HCT116 (cell line): Measurements from ENCODE around the gene CORO7. TPM values are rescaled to one million over a fixed set of nuclear protein-coding genes. Genes with fewer than 3 reads are reported as not detected.

ENCODE experiments used
- ATAC-seq: fragments of 200-7000 bp; cut with Tn5 transposase; 2 replicates; pipeline ENCODE4 v1.9.1; 2020; ENCODE audit warnings: mild to moderate bottlenecking, moderate library complexity
- BruUV-seq: library from RNA; stranded (reverse); fragments of 400-500 nt; replicated peaks from 2 replicates; lab custom pipeline; 2021; lab: Mats Ljungman, UMichigan
- CTCF ChIA-PET: fragments of 300-600 bp; sonication (Branson Sonifier 250); formaldehyde crosslinking; loops from one replicate; lab custom pipeline; 2021; ENCODE audit warnings: antibody characterized with exemption; lab: Charles Lee
- POLR2A ChIA-PET: fragments of 300-600, 350-600 bp; sonication (Branson Sonifier 250); formaldehyde crosslinking; loops from one replicate; lab custom pipeline; 2021; ENCODE audit warnings: antibody characterized with exemption; lab: Charles Lee
- RAD21 ChIA-PET, 2 experiments: fragments of 300-600 bp; sonication (Branson Sonifier 250); formaldehyde crosslinking; loops; one replicate each; lab custom pipeline; 2023; ENCODE audit warnings: low total read pairs in 2 of 2; ENCODE audit not compliant: uncharacterized antibody in 2 of 2, unreplicated experiment in 2 of 2, low non-redundant PET in 1 of 2; lab: Charles Lee
- DNase-seq: peaks from one replicate; pipeline ENCODE4 v3.0.0-alpha.2; 2010; ENCODE audit warnings: low read depth, low spot score
- H2AFZ ChIP-seq: fragments of 200-600 bp; shearing (Covaris generic), sonication (generic); 2 replicates; pipeline ENCODE4 v1.6.1; 2017; ENCODE audit warnings: low read depth, mixed run types, mixed read lengths, antibody characterized with exemption, low read length; ENCODE audit not compliant: poor library complexity, severe bottlenecking
- H3K27ac ChIP-seq: 2 replicates; pipeline ENCODE4 v1.5.1; 2012; ENCODE audit warnings: low read depth, low read length
- H3K27me3 ChIP-seq: fragments of 200-600 bp; sonication (generic); 2 replicates; pipeline ENCODE4 v1.6.1; 2016; ENCODE audit warnings: mixed run types, low read length, mixed read lengths; ENCODE audit not compliant: insufficient read depth
- H3K36me3 ChIP-seq, 2 experiments: fragments of 200-500 bp in 1 of 2; fragments of 200-600 bp in 1 of 2; sonication (Bioruptor generic) in 1 of 2; sonication (generic) in 1 of 2; 2 replicates each; pipeline versions ENCODE4 v1.5.1 to v1.6.1; 2014 to 2016; ENCODE audit warnings: low read length in 2 of 2, inconsistent platforms in 1 of 2, mixed read lengths in 1 of 2, mixed run types in 1 of 2; ENCODE audit not compliant: insufficient read depth in 2 of 2, control insufficient read depth in 1 of 2
- H3K4me1 ChIP-seq, 2 experiments: fragments of 200-600 bp in 1 of 2; sonication (generic) in 1 of 2; 2 replicates each; pipeline versions ENCODE4 v1.5.1 to v1.6.1; 2012 to 2017; ENCODE audit warnings: low read length in 2 of 2, inconsistent platforms in 1 of 2, mild to moderate bottlenecking in 1 of 2, mixed read lengths in 1 of 2, mixed run types in 1 of 2, moderate library complexity in 1 of 2; ENCODE audit not compliant: insufficient read depth in 2 of 2, control insufficient read depth in 1 of 2
- H3K4me2 ChIP-seq: fragments of 200-600 bp; sonication (generic); 2 replicates; pipeline ENCODE4 v1.6.1; 2017; ENCODE audit warnings: mixed run types, low read length, mixed read lengths
- H3K4me3 ChIP-seq, 2 experiments: fragments of 200-600 bp in 1 of 2; sonication (generic) in 1 of 2; replicated peaks in 1 of 2; 2 replicates each; pipeline ENCODE4 v1.5.1; 2011 to 2016; ENCODE audit warnings: low read length in 2 of 2, control low read depth in 1 of 2, low read depth in 1 of 2, mild to moderate bottlenecking in 1 of 2, mixed read lengths in 1 of 2, mixed run types in 1 of 2
- H3K79me2 ChIP-seq: fragments of 200-600 bp; sonication (generic); 2 replicates; pipeline ENCODE4 v1.6.1; 2017; ENCODE audit warnings: mild to moderate bottlenecking, mixed run types, low read length, moderate library complexity, mixed read lengths; ENCODE audit not compliant: insufficient read depth
- H3K9ac ChIP-seq: fragments of 200-600 bp; sonication (generic); 2 replicates; pipeline ENCODE4 v1.6.1; 2016; ENCODE audit warnings: low read length, mixed read lengths
- H3K9me2 ChIP-seq: fragments of 200-600 bp; sonication (generic), shearing (Covaris generic); 2 replicates; pipeline ENCODE4 v1.6.1; 2017; ENCODE audit warnings: mixed run types, mild to moderate bottlenecking, moderate library complexity; ENCODE audit not compliant: insufficient read depth
- H3K9me3 ChIP-seq, 2 experiments: fragments of 200-500 bp in 1 of 2; fragments of 200-600 bp in 1 of 2; sonication (Bioruptor generic) in 1 of 2; sonication (generic) in 1 of 2; 2 replicates each; pipeline ENCODE4 v1.6.1; 2014 to 2017; ENCODE audit warnings: low read length in 2 of 2, mixed read lengths in 2 of 2, inconsistent platforms in 1 of 2, low read depth in 1 of 2, mild to moderate bottlenecking in 1 of 2, mixed run types in 1 of 2, moderate library complexity in 1 of 2; ENCODE audit not compliant: control insufficient read depth in 1 of 2, insufficient read depth in 1 of 2
- H4K20me1 ChIP-seq: fragments of 200-600 bp; sonication (generic), shearing (Covaris generic); 2 replicates; pipeline ENCODE4 v1.6.1; 2017; ENCODE audit warnings: mixed run types, mild to moderate bottlenecking, moderate library complexity; ENCODE audit not compliant: insufficient read depth
- CBX3 ChIP-seq: IDR thresholded peaks from 2 replicates; pipeline ENCODE4 v1.6.1; 2012; ENCODE audit warnings: low read depth
- CEBPB ChIP-seq: IDR thresholded peaks from 2 replicates; pipeline ENCODE4 v1.6.1; 2012; ENCODE audit warnings: low read depth
- EGR1 ChIP-seq: IDR thresholded peaks from 2 replicates; pipeline ENCODE4 v1.6.1; 2012; ENCODE audit warnings: low read depth
- ELF1 ChIP-seq: IDR thresholded peaks from 2 replicates; pipeline ENCODE4 v1.6.1; 2012; ENCODE audit warnings: low read depth, borderline replicate concordance
- JUND ChIP-seq: IDR thresholded peaks from 2 replicates; pipeline ENCODE4 v1.6.1; 2012
- MAX ChIP-seq: IDR thresholded peaks from 2 replicates; pipeline ENCODE4 v1.6.1; 2012
- POLR2AphosphoS5 ChIP-seq: IDR thresholded peaks from 2 replicates; pipeline ENCODE4 v1.6.1; 2011; ENCODE audit warnings: mild to moderate bottlenecking, low read depth, low read length, moderate library complexity
- REST ChIP-seq: IDR thresholded peaks from 2 replicates; pipeline ENCODE4 v1.6.1; 2012; ENCODE audit warnings: low read depth
- SIN3A ChIP-seq: IDR thresholded peaks from 2 replicates; pipeline ENCODE4 v1.6.1; 2012; ENCODE audit warnings: low read depth
- ZFX ChIP-seq: fragments of 450-650 bp; IDR thresholded peaks from 2 replicates; pipeline ENCODE4 v1.6.1; 2017
- ZNF274 ChIP-seq: fragments of 200-500 bp; sonication (Bioruptor generic); IDR thresholded peaks from 2 replicates; pipeline ENCODE4 v1.6.1; 2014; ENCODE audit warnings: mild to moderate bottlenecking, low read depth, low read length, inconsistent platforms
- intact Hi-C: fragments of 100-400 bp; cut with micrococcal nuclease; formaldehyde crosslinking; loops from 2 replicates; pipeline ENCODE4 v1.10.0; 2022
- total RNA-seq: library from RNA; stranded (reverse); gene quantifications from one replicate; pipeline ENCODE4 v1.2.1, GENCODE V29; 2021; ENCODE audit not compliant: unreplicated experiment

Gene CORO7
- total RNA-seq, 1 experiment from 2014 or later: 21.3 TPM

GRCh38 chr16:4420505-4421105 lies 4.2 kb upstream of the CORO7 start (continued):
- no peak for TF ChIP-seq REST
- TF ChIP-seq ZFX: no peak
- TF ChIP-seq ZNF274: no peak
- no peak for TF ChIP-seq CEBPB

- Histone ChIP-seq H3K9me2 (no peaks in the 10 kb centered on the region), H2AFZ (no peak overlapping the region), H4K20me1 (no peaks in the 10 kb centered on the region), H3K9me3 (no peaks in the 10 kb centered on the region), H3K4me3 (no peak overlapping the region), H3K27ac (no peak overlapping the region), H3K4me2 (no peak overlapping the region), H3K27me3 (no peaks in the 10 kb centered on the region), H3K9ac (no peak overlapping the region), H3K79me2 (peaks cover 12% of the 10 kb centered on the region), H3K36me3 (no peaks in the 10 kb centered on the region), H3K4me1 (peaks cover 10 to 18% of the 10 kb centered on the region in 2 experiments; a peak in 3 of 4 replicates)
- DNase-seq: no peak
- no TSS peak for BruUV-seq
- POLR2A ChIA-PET: interaction anchor here (1.0 kb wide), 1 partner anchor 56 kb away, joined by 4 read pairs; no protein-coding TSS in a partner anchor
- intact Hi-C loops: no loop called here
- TF ChIP-seq MAX (no peak), ELF1 (no peak), POLR2AphosphoS5 (no peak), EGR1 (no peak), ZNF274 (no peak), SIN3A (no peak), CBX3 (no peak), JUND (no peak)
- RAD21 ChIA-PET: no interaction called here
- CTCF ChIA-PET: no interaction called here
- ATAC-seq: no peak
These were observed 3.1 kb upstream of the CORO7 start for GRCh38 chr16:4419402-4419959.
